Measurements from ENCODE around the gene ETHE1.

DNA sequence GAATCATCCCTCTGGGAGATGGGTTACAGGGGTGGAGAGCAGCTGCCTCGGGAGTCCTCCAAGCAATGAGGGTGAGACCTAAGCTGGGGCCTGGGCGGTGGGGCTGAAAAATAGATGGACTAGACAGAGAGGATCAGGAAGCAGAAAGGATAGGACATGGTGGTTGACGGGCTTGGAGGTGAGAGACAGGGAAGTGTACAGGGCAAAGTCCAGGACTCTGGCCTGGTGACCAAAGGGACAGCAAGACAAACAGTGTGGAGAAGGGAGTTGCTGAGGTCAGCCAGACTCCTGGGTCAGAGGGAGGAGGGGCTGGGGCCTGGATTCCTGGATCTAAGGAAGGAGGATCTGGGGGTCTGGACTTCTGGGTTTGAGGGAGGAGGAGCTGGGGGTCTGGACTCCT lies 28.0 kb downstream of the ETHE1 start:
- TF ChIP-seq, protein P1, sequence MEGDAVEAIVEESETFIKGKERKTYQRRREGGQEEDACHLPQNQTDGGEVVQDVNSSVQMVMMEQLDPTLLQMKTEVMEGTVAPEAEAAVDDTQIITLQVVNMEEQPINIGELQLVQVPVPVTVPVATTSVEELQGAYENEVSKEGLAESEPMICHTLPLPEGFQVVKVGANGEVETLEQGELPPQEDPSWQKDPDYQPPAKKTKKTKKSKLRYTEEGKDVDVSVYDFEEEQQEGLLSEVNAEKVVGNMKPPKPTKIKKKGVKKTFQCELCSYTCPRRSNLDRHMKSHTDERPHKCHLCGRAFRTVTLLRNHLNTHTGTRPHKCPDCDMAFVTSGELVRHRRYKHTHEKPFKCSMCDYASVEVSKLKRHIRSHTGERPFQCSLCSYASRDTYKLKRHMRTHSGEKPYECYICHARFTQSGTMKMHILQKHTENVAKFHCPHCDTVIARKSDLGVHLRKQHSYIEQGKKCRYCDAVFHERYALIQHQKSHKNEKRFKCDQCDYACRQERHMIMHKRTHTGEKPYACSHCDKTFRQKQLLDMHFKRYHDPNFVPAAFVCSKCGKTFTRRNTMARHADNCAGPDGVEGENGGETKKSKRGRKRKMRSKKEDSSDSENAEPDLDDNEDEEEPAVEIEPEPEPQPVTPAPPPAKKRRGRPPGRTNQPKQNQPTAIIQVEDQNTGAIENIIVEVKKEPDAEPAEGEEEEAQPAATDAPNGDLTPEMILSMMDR (IDR thresholded peaks at IDR 0.05; ENCODE audit: insufficient read depth, low read length, poor library complexity, severe bottlenecking) = no peak
- TF ChIP-seq EZH2phosphoT487 (conservative IDR thresholded peaks at IDR 0.05; ENCODE audit: low read length) = no peak

Measured in SU-DHL-6 (cell line).